ENCODE data around the gene ZMYND8. TPM values are rescaled to one million over a fixed set of nuclear protein-coding genes. Genes with fewer than 3 reads are reported as not detected.
"Not testable (repeated sequence)": the region's sequence is repeated elsewhere in the genome, so short reads cannot be mapped to it uniquely, and the experiment has no call there.

Gene ZMYND8
- total and polyA plus RNA-seq, 3 donors from 2014 or later, result 30.4 to 102 (median 87.2) TPM

DNA sequence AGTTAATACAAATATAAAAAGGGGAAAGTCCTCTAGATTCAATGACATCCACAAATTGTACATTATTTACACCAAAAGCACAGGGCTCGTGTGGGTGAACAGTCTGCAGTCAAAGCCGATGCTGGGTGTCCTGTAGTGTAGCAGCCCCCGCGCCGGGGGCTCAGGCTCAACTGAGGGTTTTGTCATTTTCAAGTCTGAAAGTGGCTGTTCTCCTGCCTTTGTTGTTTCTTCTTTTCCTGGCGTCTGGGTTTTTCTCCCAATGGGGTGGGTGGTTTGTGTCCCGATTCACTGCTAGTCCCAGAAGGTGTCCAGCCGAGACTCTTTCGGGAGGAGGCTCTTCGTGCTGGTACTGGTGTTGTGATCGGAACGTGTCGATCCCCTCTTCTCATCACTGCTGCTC is 146.0 kb downstream of the ZMYND8 start:
- TF ChIP-seq, protein P1, sequence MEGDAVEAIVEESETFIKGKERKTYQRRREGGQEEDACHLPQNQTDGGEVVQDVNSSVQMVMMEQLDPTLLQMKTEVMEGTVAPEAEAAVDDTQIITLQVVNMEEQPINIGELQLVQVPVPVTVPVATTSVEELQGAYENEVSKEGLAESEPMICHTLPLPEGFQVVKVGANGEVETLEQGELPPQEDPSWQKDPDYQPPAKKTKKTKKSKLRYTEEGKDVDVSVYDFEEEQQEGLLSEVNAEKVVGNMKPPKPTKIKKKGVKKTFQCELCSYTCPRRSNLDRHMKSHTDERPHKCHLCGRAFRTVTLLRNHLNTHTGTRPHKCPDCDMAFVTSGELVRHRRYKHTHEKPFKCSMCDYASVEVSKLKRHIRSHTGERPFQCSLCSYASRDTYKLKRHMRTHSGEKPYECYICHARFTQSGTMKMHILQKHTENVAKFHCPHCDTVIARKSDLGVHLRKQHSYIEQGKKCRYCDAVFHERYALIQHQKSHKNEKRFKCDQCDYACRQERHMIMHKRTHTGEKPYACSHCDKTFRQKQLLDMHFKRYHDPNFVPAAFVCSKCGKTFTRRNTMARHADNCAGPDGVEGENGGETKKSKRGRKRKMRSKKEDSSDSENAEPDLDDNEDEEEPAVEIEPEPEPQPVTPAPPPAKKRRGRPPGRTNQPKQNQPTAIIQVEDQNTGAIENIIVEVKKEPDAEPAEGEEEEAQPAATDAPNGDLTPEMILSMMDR (IDR thresholded peaks at IDR 0.05), result no peak
- TF ChIP-seq POLR2A (IDR thresholded peaks at IDR 0.05), result no peak
- H3K4me3 ChIP-seq, result no peak overlapping the region
- no peaks in the 10 kb centered on the region for H3K9me3 ChIP-seq
- H3K27ac ChIP-seq, result no peak overlapping the region
- H3K4me1 ChIP-seq, result peaks cover 4% of the 10 kb centered on the region
- intact Hi-C loops (cut with DNase I; ENCODE audit: low total_unique reads), result no loop called here
- no peaks in the 10 kb centered on the region for H3K27me3 ChIP-seq
- DNase-seq, result no peak
- H3K36me3 ChIP-seq (ENCODE audit: low read depth, missing control alignments), result no peaks in the 10 kb centered on the region
- WGBS, 2 donors, result 90 to 94% methylated on average over 13 of the region's 13 CpGs

DNA sequence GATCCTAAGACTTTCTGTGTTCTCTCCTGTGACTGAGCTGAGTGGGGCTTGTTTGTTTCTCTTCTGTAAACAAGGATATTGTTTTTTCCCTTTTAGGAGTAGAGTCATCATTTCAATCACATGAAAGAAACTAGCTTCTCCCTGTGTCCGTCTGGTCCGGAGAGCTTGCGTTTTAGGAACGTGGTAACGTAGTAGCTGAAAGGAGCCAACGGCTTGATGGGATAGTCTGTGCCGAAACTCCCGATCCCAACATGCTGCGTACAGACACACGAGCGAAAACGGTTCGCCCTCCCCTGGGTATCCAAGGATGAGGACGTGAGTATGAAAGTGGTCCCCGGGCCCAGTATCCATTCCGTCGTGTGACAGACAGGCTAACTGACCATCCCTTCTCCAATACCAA is 146.5 kb downstream of the ZMYND8 start:
- WGBS, 2 donors, result 93 to 98% methylated on average over 17 of the region's 17 CpGs
- Histone ChIP-seq H3K27ac (no peak overlapping the region), H3K9me3 (no peaks in the 10 kb centered on the region), H3K4me1 (peaks cover 4% of the 10 kb centered on the region), H3K27me3 (no peaks in the 10 kb centered on the region), H3K36me3 (ENCODE audit: low read depth, missing control alignments) (no peaks in the 10 kb centered on the region), H3K4me3 (no peak overlapping the region)
- intact Hi-C loops (cut with DNase I; ENCODE audit: low total_unique reads), result no loop called here
- TF ChIP-seq, protein P1 (IDR thresholded peaks at IDR 0.05), result no peak
- no peak for TF ChIP-seq POLR2A (IDR thresholded peaks at IDR 0.05)
- DNase-seq, result no peak

DNA sequence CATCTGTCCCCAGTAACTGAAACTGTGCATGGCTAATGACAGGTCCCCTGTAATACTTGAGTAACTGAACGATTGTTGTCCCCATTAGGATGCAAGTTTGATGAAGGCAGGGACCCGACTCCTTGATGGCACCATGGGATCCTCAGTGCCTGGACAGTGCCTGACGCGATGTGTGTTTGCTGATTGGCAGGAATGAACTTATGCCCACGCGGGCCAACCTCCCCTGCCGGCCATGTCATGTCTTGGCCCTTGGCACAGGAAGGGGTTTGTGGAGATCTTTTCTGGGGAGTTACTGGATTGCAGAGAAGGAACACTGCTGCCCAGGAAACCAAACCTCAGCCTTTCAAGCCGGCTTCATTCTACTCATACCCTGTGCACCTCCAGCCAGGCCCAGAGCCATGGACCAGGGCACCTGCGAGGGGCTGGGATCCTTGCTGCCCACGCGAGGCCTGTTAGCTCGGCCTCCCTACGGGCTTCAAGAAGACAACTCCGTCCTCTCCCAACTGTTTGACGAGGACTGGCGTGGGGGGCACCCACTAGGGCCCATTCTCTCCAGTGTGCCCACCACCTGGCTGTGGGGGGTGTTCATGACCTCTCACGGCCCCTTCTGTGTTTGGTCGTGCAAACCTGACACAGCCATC is 147.8 kb downstream of the ZMYND8 start:
- intact Hi-C loops (cut with DNase I; ENCODE audit: low total_unique reads), result no loop called here
- Histone ChIP-seq H3K4me1 (peaks cover 4% of the 10 kb centered on the region), H3K36me3 (ENCODE audit: low read depth, missing control alignments) (no peaks in the 10 kb centered on the region), H3K9me3 (no peaks in the 10 kb centered on the region), H3K27me3 (no peaks in the 10 kb centered on the region), H3K27ac (no peak overlapping the region), H3K4me3 (no peak overlapping the region)
- TF ChIP-seq POLR2A (IDR thresholded peaks at IDR 0.05), result no peak
- TF ChIP-seq, protein P1 (IDR thresholded peaks at IDR 0.05), result no peak
- DNase-seq, result no peak
- WGBS, 2 donors, result 91 to 96% methylated on average over 16 to 18 of the region's 18 CpGs

DNA sequence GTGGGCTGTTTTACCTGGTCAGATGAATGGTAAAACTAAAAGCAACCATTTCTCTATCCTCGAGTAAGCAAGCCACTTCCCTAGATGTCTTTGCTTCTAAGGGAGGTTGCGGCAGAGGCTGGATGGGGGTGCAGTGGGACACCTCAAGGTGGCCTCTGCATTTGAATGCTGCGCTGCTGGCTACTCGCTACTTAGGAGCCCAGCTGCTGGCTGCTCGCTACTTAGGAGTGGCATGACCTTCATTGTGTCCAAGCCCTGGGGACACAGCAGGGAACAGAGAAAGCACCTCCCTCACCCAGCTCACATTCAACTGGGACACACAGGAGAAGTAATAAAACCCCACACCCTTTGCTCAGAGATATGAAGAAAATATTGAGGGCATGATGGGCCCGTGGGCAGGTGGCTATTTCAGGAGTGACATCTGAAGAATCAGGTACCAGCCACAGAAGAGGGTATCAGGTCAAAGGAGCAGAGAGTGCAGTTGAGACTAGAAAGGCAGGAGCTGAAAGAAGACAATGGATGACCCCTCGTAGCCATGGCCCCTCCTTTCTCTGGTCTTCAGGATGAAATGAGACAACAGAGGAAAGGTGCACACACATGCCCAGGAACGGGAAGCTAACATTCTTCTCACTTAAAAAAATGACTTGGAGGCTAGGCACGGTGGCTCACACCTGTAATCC is 149.4 kb downstream of the ZMYND8 start:
- no peaks in the 10 kb centered on the region for H3K36me3 ChIP-seq (ENCODE audit: low read depth, missing control alignments)
- H3K4me3 ChIP-seq, result no peak overlapping the region
- intact Hi-C loops (cut with DNase I; ENCODE audit: low total_unique reads), result no loop called here
- no peaks in the 10 kb centered on the region for H3K9me3 ChIP-seq
- peaks cover 4% of the 10 kb centered on the region for H3K4me1 ChIP-seq
- no peak overlapping the region for H3K27ac ChIP-seq
- TF ChIP-seq POLR2A (IDR thresholded peaks at IDR 0.05), result no peak
- TF ChIP-seq, protein P1 (IDR thresholded peaks at IDR 0.05), result no peak
- H3K27me3 ChIP-seq, result no peaks in the 10 kb centered on the region
- WGBS, 2 donors, result 71 to 82% methylated on average over 9 of the region's 9 CpGs
- DNase-seq, result peak; percentile 61

DNA sequence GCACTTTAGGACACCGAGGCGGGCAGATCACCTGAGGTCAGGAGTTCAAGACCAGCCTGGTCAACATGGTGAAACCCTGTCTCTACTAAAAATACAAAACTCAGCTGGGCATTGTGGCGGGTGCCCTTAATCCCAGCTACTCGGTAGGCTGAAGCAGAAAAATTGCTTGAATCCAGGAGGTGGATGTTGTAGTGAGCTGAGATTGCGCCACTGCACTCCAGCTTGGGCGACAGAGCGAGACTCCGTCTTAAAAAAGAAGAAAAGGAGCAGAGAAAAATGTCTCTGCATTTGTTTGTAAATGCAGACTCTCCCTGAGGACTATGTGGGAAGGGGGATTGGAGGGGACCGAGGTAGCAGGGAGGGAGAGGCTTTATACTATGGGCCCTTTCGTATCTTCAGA is 149.9 kb downstream of the ZMYND8 start:
- H3K36me3 ChIP-seq (ENCODE audit: low read depth, missing control alignments); H3K27ac ChIP-seq; H3K27me3 ChIP-seq; intact Hi-C loops (cut with DNase I; ENCODE audit: low total_unique reads); H3K9me3 ChIP-seq; DNase-seq; H3K4me1 ChIP-seq; H3K4me3 ChIP-seq: not testable (repeated sequence)
- 91% methylated on average over 10 of the region's 10 CpGs for WGBS, 2 donors

Measured in testis (tissue), 3 donors.